Tibial nerve (tissue), 4 donors: ENCODE measurements around the gene PHKB. TPM values are rescaled to one million over a fixed set of nuclear protein-coding genes. Genes with fewer than 3 reads are reported as not detected.
A peak's percentile ranks its signal among the peaks of the same experiment; 100 is the strongest.

Experiments
- DNase-seq, 2 donors: peaks; one replicate each; pipeline ENCODE4 v3.0.0-alpha.2; 2019; ENCODE audit warnings: low spot score in 2 of 2
- H3K27ac ChIP-seq, 4 donors: fragments of 200-600 bp; sonication (generic) in 3 of 4; one replicate each; pipeline ENCODE4 v1.5.1; 2017 to 2019; ENCODE audit warnings: mild to moderate bottlenecking in 1 of 4
- H3K27me3 ChIP-seq, 2 donors: fragments of 200-600 bp; sonication (generic) in 1 of 2; one replicate each; pipeline versions ENCODE4 v1.5.1 to v1.6.0; 2017 to 2019
- H3K36me3 ChIP-seq, 3 donors: fragments of 200-600 bp; sonication (generic); one replicate each; pipeline ENCODE4 v1.5.1; 2018 to 2019
- H3K4me1 ChIP-seq, 4 donors: fragments of 200-600 bp; sonication (generic) in 3 of 4; one replicate each; pipeline ENCODE4 v1.5.1; 2017 to 2019
- H3K4me3 ChIP-seq, 4 donors: fragments of 200-600 bp; sonication (generic) in 3 of 4; one replicate each; pipeline ENCODE4 v1.5.1; 2017 to 2019; ENCODE audit warnings: mild to moderate bottlenecking in 1 of 4, moderate library complexity in 1 of 4
- H3K9me3 ChIP-seq, 4 donors: fragments of 200-600 bp; sonication (generic) in 3 of 4; one replicate each; pipeline ENCODE4 v1.5.1; 2017 to 2019
- CTCF ChIP-seq, 5 experiments: fragments of 200-600 bp in 3 of 5; fragments of 450-650 bp in 2 of 5; sonication (generic) in 3 of 5; IDR thresholded peaks; one replicate each; pipeline ENCODE4 v1.5.1; 2016 to 2019; ENCODE audit warnings: antibody characterized with exemption in 5 of 5, mild to moderate bottlenecking in 3 of 5, moderate library complexity in 2 of 5
- EP300 ChIP-seq, 2 donors: sonication (generic); formaldehyde crosslinking; IDR thresholded peaks; one replicate each; pipeline ENCODE4 v1.6.1; 2017; ENCODE audit warnings: antibody characterized with exemption in 2 of 2, mild to moderate bottlenecking in 1 of 2
- POLR2A ChIP-seq, 2 donors: fragments of 450-650 bp; IDR thresholded peaks; one replicate each; pipeline ENCODE4 v1.6.1; 2017; ENCODE audit warnings: antibody characterized with exemption in 2 of 2, mild to moderate bottlenecking in 2 of 2, moderate library complexity in 2 of 2
- WGBS, 2 donors: methylation state at CpG; one replicate each; pipeline ENCODE4 v1.1.5; 2018; 5-methylcytosine and 5-hydroxymethylcytosine counted together
- total RNA-seq, 4 donors: library from RNA; depleted of rRNA; stranded (reverse); fragments of >200 nt; gene quantifications; one replicate each; pipeline ENCODE4 v1.1.0, GENCODE V29; 2016

PHKB gene
- total RNA-seq, 4 donors from 2014 or later = 80.1 to 93.7 (median 82.4) TPM

- H3K4me1 ChIP-seq = peaks cover 0 to 22% (median 4%) of the 10 kb centered on the region in 4 donors
- 63 to 71% methylated on average over 9 of the region's 9 CpGs for WGBS, 2 donors
- TF ChIP-seq POLR2A (IDR thresholded peaks at IDR 0.05) (no peak), EP300 (IDR thresholded peaks at IDR 0.05) (no peak), CTCF (IDR thresholded peaks at IDR 0.05) (no peak)
- peak overlapping the region in 2 of 4 donors; percentile 14 to 22 for H3K4me3 ChIP-seq
- H3K9me3 ChIP-seq = peaks cover 0 to 36% (median 12%) of the 10 kb centered on the region in 4 donors
- no peaks in the 10 kb centered on the region for H3K27me3 ChIP-seq
- H3K36me3 ChIP-seq = peaks cover 0 to 39% (median 0%) of the 10 kb centered on the region in 3 donors
- DNase-seq = no peak
- peak overlapping the region in 3 of 4 donors; percentile 72 to 83 (median 73) for H3K27ac ChIP-seq
Measured at GRCh38 chr16:47493381-47494337, 32.5 kb downstream of the PHKB start.

GRCh38 chr16:47499080-47499699, 38.1 kb downstream of the PHKB start:
- H3K27me3 ChIP-seq = no peaks in the 10 kb centered on the region
- 84 to 89% methylated on average over 2 of the region's 2 CpGs for WGBS, 2 donors
- no peak for DNase-seq
- TF ChIP-seq CTCF (IDR thresholded peaks at IDR 0.05) (no peak), EP300 (IDR thresholded peaks at IDR 0.05) (no peak), POLR2A (IDR thresholded peaks at IDR 0.05) (no peak)
- no peaks in the 10 kb centered on the region for H3K9me3 ChIP-seq
- H3K4me3 ChIP-seq = no peak overlapping the region
- H3K27ac ChIP-seq = no peak overlapping the region
- peaks cover 0 to 65% (median 8%) of the 10 kb centered on the region in 3 donors for H3K36me3 ChIP-seq
- H3K4me1 ChIP-seq = peaks cover 0 to 3% (median 1%) of the 10 kb centered on the region in 4 donors

GRCh38 chr16:47499700-47500264, 38.7 kb downstream of the PHKB start:
- TF ChIP-seq CTCF (IDR thresholded peaks at IDR 0.05) (no peak), EP300 (IDR thresholded peaks at IDR 0.05) (no peak), POLR2A (IDR thresholded peaks at IDR 0.05) (no peak)
- peaks cover 0 to 71% (median 8%) of the 10 kb centered on the region in 3 donors for H3K36me3 ChIP-seq

GRCh38 chr16:47503936-47504335, 42.8 kb downstream of the PHKB start:
- H3K36me3 ChIP-seq = peaks cover 0 to 71% (median 8%) of the 10 kb centered on the region in 3 donors
- H3K27me3 ChIP-seq = no peaks in the 10 kb centered on the region
- 96 to 100% methylated on average over 1 of the region's 1 CpG for WGBS, 2 donors
- no peaks in the 10 kb centered on the region for H3K9me3 ChIP-seq
- no peak overlapping the region for H3K4me3 ChIP-seq
- TF ChIP-seq CTCF (IDR thresholded peaks at IDR 0.05) = no peak
- TF ChIP-seq POLR2A (IDR thresholded peaks at IDR 0.05) = no peak
- TF ChIP-seq EP300 (IDR thresholded peaks at IDR 0.05) = no peak
- H3K27ac ChIP-seq = no peak overlapping the region
- no peak for DNase-seq
- H3K4me1 ChIP-seq = peaks cover 0 to 15% (median 0%) of the 10 kb centered on the region in 4 donors

More at GRCh38 chr16:47499700-47500264, 38.7 kb downstream of the PHKB start:
- no peak overlapping the region for H3K4me3 ChIP-seq
- no peaks in the 10 kb centered on the region for H3K4me1 ChIP-seq
- H3K27me3 ChIP-seq = no peaks in the 10 kb centered on the region
- no peak for DNase-seq
- H3K27ac ChIP-seq = no peak overlapping the region
- WGBS, 2 donors = 96 to 97% methylated on average over 9 of the region's 9 CpGs
- H3K9me3 ChIP-seq = no peaks in the 10 kb centered on the region
